Coronary artery (tissue), 2 donors: ENCODE results near the gene FLII.

ENCODE experiments used
- DNase-seq: peaks from one replicate; pipeline ENCODE4 v3.0.0-alpha.2; 2017; ENCODE audit warnings: low spot score
- H3K27ac ChIP-seq, 2 donors: fragments of 200-600 bp; sonication (generic); one replicate each; pipeline ENCODE4 v1.5.1; 2016 to 2019
- H3K4me3 ChIP-seq: fragments of 200-600 bp; sonication (generic); 2 replicates; pipeline ENCODE4 v1.5.1; 2016; ENCODE audit warnings: mild to moderate bottlenecking, moderate library complexity
- TF ChIP-seq, protein P1 (sequence below): fragments of 200-600 bp; sonication (generic); IDR thresholded peaks from one replicate; pipeline ENCODE4 v1.5.1; 2019; ENCODE audit warnings: antibody characterized with exemption

Gene FLII

DNA sequence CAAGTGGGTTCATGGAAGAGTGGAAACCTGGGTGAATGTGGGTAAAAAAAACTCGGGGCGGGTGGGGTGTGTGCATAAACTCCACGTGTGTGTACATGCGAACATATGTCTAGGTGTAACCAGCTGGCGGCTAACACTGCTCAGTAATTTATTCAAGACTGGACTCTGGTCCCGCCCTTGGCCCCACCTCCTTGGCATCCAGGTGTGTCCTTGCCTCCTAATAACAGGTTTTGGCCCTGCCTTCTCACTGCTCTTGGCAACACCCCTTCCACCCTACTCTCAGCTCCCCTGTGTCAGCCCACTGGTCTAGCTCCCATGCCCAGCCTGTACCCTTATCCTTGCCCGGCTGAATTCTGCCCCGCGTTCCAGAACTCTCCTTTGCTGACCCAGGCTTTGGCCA lies 8.3 kb downstream of the FLII start:
- TF ChIP-seq, protein P1, sequence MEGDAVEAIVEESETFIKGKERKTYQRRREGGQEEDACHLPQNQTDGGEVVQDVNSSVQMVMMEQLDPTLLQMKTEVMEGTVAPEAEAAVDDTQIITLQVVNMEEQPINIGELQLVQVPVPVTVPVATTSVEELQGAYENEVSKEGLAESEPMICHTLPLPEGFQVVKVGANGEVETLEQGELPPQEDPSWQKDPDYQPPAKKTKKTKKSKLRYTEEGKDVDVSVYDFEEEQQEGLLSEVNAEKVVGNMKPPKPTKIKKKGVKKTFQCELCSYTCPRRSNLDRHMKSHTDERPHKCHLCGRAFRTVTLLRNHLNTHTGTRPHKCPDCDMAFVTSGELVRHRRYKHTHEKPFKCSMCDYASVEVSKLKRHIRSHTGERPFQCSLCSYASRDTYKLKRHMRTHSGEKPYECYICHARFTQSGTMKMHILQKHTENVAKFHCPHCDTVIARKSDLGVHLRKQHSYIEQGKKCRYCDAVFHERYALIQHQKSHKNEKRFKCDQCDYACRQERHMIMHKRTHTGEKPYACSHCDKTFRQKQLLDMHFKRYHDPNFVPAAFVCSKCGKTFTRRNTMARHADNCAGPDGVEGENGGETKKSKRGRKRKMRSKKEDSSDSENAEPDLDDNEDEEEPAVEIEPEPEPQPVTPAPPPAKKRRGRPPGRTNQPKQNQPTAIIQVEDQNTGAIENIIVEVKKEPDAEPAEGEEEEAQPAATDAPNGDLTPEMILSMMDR: no peak
- no peak for DNase-seq
- Histone ChIP-seq H3K4me3 (no peak overlapping the region), H3K27ac (no peak overlapping the region)

DNA sequence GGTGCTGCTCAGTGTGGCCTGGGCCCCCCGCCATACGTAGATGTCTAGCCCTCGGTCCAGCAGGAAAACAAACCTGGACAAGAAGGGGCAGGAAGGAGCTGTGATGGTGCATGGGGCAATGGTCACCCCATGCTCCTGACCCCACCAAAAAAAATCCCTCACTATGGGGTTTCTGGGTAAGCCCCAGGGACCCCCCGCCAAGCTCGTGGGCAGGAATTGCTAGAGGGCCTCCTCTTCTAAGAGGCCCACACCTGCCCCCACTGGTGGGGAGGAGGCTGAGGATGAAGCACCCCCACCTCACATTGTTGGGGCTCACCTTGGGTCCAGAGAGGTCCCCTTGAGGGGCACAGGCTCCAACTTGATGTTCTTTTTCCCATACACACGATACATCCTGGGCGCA lies 9.7 kb downstream of the FLII start:
- Histone ChIP-seq H3K4me3 (no peak overlapping the region), H3K27ac (peak overlapping the region in 1 of 2 donors; percentile 52)
- DNase-seq: no peak
- TF ChIP-seq, protein P1: no peak

DNA sequence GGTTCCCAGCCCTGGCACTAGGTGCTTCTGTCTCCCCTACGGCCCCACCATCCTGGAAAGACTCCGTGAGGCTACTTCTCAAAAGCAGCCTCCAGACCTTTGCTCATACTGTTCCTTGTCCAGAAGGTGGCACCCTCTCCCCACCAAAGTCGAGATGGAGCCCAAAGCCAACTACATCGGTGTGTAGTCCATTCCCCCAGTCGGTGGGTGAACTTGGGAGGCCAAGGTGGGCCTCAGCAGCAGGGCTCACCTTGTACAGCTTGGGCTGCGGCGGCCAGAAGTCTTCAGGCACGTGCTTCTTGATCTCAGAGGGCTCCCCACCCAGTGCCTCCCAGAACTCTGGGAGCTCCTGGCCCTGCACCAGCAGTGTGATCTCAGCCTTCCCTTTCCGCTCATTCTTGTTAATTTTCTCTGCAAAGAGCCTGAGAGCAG lies 10.2 kb downstream of the FLII start:
- DNase-seq: no peak
- Histone ChIP-seq H3K27ac (peak overlapping the region in 1 of 2 donors; percentile 52), H3K4me3 (no peak overlapping the region)
- TF ChIP-seq, protein P1: peak; percentile 23

DNA sequence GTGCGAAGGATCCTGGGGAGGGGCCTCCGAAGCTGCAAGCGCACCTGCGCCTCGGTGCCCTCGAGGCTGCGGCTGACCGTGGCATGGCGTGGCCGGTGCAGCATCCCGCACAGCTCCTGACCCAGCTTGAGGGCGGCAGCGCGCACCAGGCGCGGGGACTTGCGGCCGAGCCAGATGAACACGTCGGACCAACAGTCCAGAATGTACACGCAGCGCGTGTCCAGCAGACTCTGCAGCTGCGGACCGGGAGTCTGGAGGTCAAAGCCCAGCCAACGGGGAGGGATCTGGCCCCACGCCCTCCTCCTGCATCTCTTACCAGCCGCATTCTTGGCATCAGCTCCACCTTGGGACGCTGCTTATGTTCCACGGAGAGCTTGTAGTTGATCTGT lies 10.9 kb downstream of the FLII start:
- TF ChIP-seq, protein P1: no peak
- no peak overlapping the region for H3K4me3 ChIP-seq
- DNase-seq: no peak
- H3K27ac ChIP-seq: peak overlapping the region in 1 of 2 donors; percentile 21

DNA sequence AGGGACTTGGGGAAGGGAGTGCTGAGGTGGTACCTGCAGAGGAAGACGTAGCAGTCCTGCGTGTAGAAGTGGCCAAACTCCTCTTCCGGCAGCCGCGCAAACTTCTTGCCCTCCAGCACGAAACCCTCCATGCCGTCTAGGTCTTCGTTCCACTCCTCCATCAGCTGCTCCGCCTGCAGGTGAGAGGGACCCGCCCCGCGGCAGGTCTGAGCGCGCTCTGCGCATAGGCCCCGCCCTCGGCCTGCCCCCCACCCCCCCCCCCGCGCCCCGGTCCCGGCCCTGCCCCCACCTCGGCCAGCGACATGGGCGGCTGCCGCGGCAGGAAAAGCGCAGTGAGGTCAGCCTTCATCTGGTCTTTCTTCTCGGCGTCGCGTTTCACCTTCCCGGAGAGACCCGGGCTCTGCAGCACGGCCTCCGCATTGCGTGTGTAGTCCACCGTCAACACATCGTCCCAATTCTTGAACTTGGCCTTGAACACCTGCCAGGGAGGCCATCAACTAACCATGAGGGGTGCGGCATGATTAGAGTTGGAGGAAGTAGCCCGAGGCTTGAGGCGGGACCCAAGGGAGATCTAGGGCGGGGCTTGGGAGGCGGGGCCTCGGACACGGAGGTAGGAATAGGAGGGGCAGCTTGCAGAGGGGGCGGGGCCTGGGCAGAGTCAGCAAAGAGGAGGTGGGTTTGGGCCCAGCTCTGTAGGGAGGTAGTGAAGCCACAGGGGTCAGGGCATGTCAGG lies 11.5 kb downstream of the FLII start:
- DNase-seq: no peak
- Histone ChIP-seq H3K4me3 (no peak overlapping the region), H3K27ac (peak overlapping the region in 1 of 2 donors; percentile 21)
- TF ChIP-seq, protein P1: no peak

DNA sequence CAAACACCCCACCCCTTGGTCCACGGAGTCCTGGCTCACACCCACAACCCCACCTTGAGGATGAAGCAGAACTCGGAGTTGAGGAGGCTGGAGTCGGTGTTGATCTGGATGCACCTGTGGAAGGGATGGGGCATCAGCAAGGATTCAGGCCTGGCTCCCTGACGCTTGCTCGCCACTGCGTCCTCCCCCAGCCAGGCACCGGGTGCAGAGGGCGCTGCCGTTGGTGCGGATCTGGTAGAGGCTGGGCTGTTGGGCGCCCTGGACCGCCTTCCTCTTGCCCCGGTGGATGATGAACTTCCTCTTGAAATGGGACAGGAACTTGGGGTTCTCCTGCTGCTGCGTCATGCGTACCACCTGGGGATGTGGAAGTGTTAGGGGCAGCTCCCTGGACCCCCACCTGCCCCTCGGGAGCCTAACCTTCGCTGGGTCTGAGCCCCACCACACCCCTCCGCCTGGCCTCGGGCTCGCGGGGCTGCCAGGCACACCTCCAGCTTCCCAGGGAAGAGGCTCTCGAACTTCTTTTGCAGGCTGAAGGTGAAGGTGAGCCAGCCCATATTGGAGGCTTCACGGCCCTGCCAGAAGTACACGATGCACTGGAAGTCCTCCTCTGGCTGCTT lies 12.3 kb downstream of the FLII start:
- no peak overlapping the region for H3K27ac ChIP-seq
- no peak for DNase-seq
- no peak overlapping the region for H3K4me3 ChIP-seq
- TF ChIP-seq, protein P1: no peak
